HG03039 (cell line): ENCODE results near the gene BRMS1L.
"Not testable (repeated sequence)": the region's sequence is repeated elsewhere in the genome, so short reads cannot be mapped to it uniquely, and the experiment has no call there.

Experiments used
- ATAC-seq: cut with Tn5 transposase; IDR thresholded peaks from one replicate; pipeline ENCODE4 v1.9.1; 2021; ENCODE audit warnings: mild to moderate bottlenecking, moderate library complexity; ENCODE audit not compliant: unreplicated experiment

Gene BRMS1L, protein sequence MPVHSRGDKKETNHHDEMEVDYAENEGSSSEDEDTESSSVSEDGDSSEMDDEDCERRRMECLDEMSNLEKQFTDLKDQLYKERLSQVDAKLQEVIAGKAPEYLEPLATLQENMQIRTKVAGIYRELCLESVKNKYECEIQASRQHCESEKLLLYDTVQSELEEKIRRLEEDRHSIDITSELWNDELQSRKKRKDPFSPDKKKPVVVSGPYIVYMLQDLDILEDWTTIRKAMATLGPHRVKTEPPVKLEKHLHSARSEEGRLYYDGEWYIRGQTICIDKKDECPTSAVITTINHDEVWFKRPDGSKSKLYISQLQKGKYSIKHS

DNA sequence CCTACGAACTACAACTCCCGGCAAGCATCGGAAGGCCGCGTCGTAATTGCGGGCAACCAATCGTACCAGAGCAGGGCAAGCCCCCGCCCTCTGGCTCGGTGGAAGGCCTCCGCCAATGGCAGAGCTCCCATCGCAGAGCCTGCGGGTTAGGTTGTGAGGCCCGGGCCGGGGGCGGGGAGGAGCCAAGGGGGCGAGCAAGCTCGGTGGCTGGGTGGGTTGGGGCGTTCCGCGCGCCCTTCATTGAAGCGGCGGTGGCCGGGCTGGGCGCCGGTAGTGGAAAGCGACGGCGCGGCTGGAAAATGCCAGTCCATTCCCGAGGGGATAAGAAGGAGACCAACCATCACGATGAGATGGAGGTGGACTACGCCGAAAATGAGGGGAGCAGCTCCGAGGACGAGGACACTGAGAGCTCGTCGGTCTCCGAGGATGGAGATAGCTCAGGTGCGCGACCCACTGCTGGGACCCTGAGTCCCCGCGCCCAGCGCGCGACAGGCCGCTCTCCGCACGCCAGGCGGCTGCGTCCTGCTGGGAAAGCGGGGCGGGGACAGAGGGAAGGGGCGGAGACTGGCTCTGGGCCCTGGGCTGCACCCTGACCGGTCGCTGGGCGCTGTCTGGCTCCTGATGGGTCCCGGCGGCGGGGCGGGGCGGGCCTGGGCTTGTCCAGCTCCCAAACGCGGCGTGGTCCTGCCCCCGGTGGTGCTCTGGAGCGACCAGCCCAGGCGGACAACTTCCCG is at the start of gene BRMS1L:
Gene BRMS1L (plus strand): TSS at position 121 of the 734 bp plus-strand sequence. CDS start 179 bp downstream, at position 300.
- ATAC-seq, result peak; percentile 98

DNA sequence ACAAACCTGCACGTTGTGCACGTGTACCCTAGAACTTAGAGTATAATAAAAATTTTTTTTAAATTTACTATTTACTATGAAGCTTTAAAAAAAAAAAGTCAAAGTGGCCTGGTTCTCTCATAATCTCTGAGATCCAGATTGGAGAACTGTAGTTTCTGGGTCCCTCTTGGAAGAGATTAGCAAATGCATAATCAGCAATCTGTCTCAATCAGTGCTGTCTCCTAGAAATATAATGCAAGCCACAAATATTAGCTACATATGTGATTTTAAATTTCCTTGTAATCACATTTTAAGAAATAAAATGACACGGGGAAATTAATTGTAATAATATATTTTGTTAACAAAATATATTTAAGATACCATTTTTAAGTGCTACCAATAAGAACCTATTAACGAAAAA is 49.3 kb upstream of the BRMS1L start:
- ATAC-seq, result no peak

DNA sequence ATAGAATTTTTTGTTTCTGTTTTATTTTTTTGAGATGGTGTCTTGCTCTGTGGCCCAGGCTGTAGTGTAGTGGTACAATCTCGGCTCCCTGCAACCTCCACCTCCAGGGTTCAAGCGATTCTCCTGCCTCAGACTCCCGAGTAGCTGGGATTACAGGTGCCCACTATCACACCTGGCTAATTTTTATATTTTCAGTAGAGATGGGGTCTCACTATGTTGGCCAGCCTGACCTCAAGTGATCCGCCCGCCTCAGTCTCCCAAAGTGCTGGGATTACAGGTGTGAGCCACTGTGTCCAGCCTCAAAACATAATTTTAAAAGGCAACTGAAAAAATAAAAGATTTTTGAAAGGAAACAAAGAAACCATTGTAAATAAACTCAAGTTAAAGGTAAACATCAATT is 48.6 kb upstream of the BRMS1L start:
- ATAC-seq, result not testable (repeated sequence)

DNA sequence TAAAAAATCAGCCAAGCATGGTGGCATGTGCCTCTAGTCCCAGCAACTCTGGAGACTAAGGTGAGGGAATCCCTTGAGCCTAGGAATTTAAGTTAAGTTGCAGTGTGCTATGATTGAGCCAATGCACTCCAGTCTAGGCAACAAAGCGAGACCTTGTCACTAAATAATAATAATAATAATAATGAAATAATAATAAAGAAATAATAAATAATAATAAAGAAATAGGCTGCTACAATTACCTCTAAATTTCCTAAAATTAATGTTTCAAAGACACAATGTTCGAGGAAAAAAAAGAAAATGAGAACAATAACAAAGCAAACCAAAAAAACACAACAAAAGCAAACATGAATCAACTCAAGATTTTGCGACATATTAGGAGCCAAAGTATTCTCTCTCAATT is 46.8 kb upstream of the BRMS1L start:
- ATAC-seq, result no peak

DNA sequence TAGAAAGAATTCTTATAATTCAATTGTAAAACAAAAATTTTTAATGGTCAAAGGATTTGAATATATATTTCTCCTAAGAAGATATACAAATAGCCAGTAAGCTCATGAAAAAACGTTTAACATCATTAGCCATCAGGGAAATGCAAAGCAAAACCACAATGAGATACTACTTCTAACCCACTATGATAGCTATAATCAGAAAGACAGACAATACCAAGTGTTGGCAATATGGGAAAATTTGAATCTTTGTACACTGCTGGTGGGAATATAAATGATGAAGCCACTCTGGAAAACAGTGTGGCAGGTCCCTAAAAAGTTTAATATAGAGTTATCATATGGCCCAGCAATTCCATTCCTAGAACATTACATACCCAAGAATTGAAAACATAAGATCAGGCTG is 42.4 kb upstream of the BRMS1L start:
- no peak for ATAC-seq

DNA sequence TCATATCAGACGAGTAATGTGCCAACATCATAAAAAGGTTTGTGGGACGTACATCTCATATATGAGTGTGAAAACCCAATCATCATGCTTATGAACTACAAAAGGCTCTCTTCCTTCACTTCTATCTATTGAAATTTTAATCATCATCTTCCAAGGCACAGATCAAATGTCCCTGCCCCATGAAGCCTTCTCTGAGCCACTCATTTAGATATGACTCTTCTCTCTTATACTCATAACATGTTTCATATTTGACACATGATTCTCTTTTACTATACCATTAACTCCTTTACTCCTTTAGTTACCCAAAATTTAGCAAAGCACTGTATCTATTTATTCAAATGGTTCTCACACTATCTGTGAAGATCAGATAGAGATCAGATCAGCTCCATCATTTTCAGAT is 39.3 kb upstream of the BRMS1L start:
- ATAC-seq, result no peak

DNA sequence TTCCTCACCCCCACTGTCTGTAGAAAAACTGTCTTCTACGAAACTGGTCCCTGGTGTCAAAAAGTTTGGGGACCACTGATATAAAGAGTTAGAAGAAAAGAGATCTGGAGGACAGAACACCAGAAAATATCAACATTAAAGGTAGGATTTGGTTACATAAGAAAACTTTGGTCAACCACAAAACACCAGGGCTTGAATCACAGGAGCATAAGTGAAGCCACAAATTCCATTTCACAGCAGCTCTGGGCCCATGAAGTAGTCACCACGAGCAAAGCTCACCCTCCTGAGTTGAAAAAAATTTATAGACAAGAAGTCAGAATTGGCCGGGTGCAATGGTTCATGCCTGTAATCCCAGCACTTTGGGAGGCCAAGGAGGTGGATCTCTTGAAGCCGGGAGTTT is 36.5 kb upstream of the BRMS1L start:
- ATAC-seq, result no peak

DNA sequence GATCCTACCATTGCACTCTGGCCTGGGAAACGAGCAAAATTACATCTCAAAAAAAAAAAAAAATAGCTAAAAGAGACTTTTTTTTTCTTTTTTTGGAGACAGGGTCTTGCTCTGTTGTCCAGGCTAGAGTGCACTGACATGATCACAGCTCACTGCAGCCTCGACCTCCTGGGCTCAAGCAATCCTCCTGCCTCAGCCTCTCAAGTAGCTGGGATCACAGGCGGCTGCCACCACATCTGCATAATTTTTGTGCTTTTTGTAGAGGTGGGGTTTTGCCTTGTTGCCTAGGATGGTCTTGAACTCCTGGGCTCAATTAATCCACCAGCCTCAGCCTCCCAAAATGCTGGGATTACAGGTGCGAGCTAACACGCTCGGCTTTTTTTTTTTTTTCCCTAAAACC is 28.3 kb upstream of the BRMS1L start:
- ATAC-seq, result no peak

DNA sequence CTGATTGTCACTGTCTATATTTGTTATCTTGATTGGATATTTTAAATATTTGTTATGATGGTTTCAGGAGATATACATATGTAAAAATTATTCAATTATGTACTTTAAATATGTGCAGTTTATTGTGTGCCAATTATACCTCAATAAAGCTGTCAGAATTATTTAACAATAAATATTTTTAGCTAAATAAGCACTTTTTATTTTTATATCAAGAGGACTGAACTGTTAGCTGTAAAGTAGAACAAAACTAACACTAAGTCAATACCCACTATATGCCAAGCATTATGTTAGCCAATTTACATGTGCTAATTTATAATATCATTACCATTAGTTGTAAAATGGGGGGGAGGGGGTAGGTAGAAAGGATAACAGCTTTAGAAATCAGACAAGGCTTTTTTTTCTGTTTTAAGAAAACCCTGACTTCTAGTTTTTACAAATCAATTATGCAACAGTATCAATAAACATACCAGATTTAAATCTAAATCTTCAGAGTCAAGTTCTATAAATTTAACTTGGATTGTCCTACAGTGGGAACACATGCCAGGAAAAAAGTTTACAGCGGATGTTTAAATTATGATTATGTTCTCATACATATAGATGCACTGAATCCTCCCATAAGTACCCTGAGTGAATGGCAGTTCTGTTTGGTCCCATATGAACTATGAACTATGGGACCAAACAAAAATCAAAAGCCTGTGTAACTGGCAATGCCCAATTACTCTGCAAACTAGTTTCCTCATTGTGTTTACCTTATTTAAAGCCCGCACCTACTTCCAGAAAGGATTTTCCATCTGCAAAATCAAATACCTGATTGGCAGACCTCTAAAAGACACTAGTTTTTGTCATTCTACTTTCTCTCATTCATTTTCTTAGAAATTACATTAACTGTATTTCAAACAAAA is 19.9 kb upstream of the BRMS1L start:
- ATAC-seq, result no peak

DNA sequence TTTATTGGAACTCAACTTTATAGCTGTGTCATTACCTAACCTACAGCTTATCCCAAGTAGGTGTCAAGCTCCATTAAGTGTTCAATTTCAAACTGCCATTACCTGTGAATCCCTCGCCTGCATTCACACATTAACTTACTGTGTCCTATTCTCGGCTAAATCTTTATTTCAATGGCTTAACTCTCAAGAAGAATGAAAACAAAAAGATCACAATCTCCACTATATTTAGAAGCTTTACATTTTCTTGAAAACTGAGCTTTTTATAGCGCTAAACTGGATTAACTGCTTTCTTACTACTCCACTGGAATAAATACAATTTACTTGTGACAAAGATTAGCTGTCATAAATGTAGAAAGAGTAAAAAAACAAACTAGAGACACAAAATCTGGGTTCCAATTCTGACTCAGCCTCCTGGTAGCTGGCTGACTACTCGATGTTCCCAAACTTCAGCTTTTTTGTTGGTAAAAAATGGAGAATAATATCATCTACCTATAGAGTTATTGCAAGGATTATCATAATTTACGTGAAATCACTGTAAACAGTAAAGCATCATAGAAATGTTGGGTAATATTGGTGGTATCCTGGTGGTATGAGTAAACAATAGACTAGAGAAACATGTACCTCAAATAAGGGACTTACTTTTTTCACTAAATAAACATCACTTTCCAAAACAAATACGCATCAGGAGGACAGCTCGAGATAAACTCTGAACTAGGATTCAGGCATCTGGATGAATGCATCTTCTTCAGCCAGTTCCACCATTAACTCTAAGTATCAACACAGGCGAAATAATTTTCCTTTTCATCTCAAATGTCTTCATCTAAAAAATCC is 18.8 kb upstream of the BRMS1L start:
- no peak for ATAC-seq

DNA sequence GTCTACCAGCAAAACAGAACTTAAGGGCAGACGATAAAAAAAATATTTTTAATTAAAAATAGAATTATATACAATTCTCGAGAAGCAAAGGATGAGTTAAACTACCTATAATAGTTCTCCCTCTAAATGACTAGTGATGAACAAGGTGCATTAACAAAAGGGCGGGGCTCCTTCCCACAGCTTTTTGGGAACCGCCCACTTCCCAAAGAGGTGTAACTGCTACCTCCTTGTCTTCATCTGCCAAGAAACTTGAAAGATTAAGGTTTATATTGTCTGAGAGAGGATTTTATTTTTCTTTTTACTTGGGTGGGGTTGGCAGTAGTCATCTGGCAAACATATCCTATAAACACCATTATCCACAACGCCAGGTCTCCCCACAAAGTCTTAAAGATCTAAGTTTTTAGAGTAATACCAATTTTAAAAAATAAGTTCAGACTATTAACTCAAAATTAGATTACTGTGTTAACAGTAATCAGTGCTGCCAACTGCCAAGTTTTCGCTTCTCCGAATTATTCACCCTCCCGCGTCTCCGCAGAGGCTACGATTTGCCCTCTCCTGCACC is 18.0 kb upstream of the BRMS1L start:
- ATAC-seq, result no peak

DNA sequence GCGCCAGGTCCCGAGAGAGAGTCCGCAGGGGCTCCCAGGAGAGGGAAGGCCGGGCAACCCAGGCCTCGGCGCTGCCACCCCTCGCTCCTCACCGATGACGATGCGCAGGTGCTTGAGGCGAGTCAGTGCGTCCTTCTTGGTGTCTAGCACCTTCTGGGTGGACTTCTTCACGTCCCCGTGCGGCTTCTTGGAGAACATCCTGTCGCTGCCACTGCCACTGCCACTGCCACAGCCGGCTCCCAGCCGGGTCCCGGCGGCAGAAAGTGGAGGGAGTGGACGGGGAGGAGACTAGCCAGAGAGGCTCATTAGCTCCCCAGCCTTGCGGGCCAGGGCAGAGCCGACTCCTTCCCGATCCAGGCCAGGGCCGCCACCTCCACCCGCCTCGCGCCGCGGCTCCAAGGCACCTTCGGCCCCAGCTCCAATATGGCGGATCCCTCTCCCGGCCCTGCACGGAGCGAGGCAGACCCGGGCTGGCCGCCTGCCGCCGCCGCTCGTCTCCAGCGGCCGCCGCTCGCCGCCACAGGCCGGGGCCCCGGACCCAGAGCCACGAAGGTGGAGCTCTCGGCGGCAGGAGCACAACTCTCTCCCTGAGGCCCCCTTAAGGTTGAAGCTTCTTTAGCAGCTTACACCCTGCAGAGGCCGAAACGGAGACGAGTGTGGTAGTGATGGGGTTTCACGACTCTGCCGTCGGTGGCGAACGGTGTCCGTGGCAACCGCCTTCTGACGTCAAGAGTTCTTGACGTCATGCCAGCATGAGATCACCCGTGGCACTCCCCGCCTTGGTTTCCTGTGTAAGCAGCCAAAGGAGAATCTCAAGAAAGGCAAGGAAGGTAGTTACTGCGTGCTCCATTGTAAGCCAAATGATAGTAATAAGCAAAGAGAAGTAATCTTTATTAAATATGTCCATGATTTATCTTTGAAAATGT is 17.2 kb upstream of the BRMS1L start, which contains the start of gene RALGAPA1:
Gene RALGAPA1 (minus strand): TSS at position 658 of the 926 bp plus-strand sequence. CDS start 460 bp downstream, at position 198.
- ATAC-seq, result peak; percentile 96

DNA sequence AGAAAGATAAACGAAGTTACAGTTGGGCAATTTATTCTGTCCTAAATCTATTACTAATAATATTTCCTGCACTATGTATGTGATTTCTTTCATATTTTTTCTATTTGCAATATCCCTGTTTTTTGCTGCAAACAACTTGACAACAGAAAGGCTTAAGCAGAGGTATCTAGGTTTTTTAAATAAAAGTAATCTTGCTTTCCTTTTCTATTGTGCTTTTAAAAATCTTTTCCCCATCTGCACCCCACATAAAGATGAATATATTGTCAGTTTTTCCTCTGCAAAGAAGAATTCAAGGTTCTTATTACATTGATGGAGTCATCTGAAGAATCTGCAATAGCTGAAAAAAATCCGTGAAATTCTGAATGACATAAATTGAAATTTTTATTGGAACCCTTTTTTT is 16.5 kb upstream of the BRMS1L start:
- no peak for ATAC-seq

DNA sequence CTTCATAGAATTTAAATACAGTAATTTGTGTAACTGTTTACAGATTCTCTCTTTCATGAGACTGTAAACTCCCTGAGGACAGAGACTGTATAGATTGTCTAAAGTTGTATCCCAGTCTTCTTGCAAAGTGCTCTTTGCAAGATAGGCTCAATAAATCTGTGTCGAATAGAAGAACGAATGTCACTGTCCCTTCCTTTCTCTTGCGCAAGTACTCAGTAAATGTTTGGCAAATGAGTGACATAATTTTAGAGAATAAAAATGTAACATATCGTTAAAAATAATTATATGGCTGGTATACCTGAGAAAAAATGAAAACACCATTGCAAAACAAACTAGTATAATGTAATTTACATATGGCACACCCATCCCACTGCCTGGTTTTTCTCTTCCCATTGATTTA is 15.2 kb upstream of the BRMS1L start:
- ATAC-seq, result no peak

DNA sequence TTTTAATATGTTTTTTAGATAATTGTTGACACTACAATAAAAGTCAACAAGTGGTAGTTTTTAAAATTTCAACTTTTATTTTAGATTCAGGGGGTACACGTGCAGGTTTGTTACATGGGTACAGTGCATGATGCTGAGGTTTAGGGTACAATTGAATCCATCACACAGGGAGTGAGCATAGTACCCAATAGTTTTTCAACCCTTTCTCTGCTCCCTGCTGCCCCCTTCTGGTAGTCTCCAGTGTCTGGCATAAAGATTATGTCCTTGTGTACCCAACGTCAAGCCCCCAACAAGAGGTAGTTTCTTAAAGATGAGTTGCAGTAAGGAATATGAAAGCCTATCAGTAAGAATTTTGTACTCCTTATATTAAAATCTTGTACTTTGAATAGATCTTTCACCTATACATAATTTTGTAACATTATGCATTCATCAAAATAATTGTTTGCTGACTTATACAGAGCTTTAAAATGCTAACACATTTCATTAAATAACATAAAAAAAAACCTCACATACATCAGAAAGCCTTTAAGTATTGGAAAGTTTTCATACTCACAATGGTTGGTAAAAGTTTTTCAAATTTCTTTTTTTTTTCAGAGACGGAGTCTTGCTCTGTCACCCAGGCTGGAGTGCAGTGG is 11.7 kb upstream of the BRMS1L start:
- peak; percentile 72 for ATAC-seq

DNA sequence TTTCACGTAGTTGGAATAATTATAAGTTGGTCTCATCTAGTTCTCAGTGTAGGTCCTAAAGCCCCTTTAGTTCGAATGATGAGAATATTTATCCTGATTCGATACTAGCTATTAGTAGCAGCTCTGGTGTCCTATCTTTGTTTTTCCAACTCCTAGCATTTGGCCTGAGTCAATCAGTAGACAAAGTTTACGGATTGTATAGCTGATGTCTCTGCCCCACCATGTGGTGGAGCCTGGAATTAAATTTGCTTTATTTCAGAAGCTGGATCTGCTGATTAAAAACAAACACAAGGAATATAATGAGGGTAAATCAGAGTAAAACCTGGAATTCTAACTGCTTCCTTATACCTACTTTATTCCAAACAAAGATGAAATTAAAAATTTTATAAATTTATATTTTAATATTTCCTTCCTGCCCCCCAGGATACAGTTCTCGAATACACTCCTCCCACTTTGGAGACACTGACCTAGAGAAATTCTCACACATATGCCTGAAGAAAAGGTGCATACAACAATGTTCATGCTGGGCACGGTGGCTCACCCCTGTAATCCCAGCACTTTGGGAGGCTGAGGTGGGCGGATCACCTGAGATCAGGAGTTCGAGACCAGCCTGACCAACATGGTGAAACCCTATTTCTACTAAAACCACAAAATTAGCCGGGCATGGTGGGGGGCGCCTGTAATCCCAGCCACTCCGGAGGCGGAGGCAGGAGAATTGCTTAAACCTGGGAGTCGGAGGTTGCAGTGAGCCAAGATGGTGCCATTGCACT is 7.6 kb upstream of the BRMS1L start:
- no peak for ATAC-seq

DNA sequence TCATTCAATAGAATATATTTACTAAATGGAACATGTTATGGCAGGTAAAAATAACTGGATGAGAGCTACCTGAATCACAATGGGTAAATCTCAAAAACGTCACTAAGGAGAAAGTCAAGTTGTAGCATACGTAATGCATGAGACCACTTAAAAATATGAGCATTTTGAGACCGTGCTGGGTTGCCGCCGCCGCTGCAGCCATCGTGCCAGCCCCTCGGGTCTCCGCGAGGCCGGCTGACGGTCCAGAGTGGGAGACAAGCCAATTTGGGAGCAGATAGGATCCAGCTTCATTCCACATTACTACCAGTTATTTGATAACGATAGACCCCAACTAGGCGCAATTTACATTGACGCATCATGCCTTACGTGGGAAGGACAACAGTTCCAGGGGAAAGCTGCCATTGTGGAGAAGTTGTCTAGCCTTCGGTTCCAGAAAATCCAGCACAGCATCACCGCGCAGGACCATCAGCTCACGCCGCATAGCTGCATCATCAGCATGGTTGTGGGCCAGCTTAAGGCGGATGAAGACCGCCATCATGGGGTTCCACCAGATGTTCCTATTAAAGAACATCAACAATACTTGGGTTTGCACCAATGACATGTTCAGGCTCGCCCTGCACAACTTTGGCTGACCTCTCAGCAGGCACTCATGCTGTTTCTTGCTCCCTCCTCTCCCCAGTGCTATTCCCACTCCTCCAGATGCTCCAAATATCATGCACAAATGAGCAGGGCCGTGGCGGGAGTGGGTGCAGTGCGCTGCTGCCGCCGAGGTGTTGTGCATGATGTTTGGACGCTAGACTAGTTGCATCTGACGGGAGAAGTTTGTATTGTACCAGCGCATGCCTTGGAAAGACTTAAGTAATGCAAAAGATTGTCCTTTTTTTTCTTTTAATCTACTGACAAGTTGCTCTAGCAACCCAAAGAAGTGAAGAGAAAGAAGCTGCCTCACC is 6.3 kb upstream of the BRMS1L start:
- no peak for ATAC-seq
